Liver (tissue), 9 donors: ENCODE results near the gene SH3PXD2B. TPM values are rescaled to one million over a fixed set of nuclear protein-coding genes. Genes with fewer than 3 reads are reported as not detected.

Experiments
- DNase-seq: peaks from one replicate; pipeline ENCODE4 v3.0.0-alpha.2; 2017; ENCODE audit warnings: low spot score
- H3K27ac ChIP-seq, 2 donors: one replicate each; pipeline ENCODE4 v1.7.0; 2013; ENCODE audit warnings: inconsistent platforms in 2 of 2, low read length in 2 of 2, control low read depth in 1 of 2, low read depth in 1 of 2, mild to moderate bottlenecking in 1 of 2
- H3K27me3 ChIP-seq, 4 donors: one replicate each; pipeline versions ENCODE4 v1.6.1 to v1.7.0; 2013; ENCODE audit warnings: low read length in 3 of 4, inconsistent platforms in 1 of 4, mild to moderate bottlenecking in 1 of 4, moderate library complexity in 1 of 4; ENCODE audit not compliant: control insufficient read depth in 4 of 4, insufficient read depth in 4 of 4
- H3K36me3 ChIP-seq, 4 donors: one replicate each; pipeline versions ENCODE4 v1.6.1 to v1.7.0; 2013; ENCODE audit warnings: low read length in 3 of 4, mild to moderate bottlenecking in 3 of 4, low read depth in 1 of 4, moderate library complexity in 1 of 4; ENCODE audit not compliant: control insufficient read depth in 4 of 4, insufficient read depth in 3 of 4
- H3K4me1 ChIP-seq, 4 donors: one replicate each; pipeline versions ENCODE4 v1.6.1 to v1.7.0; 2013; ENCODE audit warnings: low read length in 3 of 4, mild to moderate bottlenecking in 3 of 4, moderate library complexity in 1 of 4; ENCODE audit not compliant: control insufficient read depth in 4 of 4, insufficient read depth in 4 of 4
- H3K4me3 ChIP-seq, 3 donors: one replicate each; pipeline versions ENCODE4 v1.6.1 to v1.7.0; 2013; ENCODE audit warnings: low read length in 3 of 3, control low read depth in 1 of 3, low read depth in 1 of 3, mild to moderate bottlenecking in 1 of 3
- H3K9ac ChIP-seq, 2 donors: one replicate each; pipeline ENCODE4 v1.7.0; 2013; ENCODE audit warnings: low read length in 2 of 2, mild to moderate bottlenecking in 2 of 2, moderate library complexity in 2 of 2, control low read depth in 1 of 2, low read depth in 1 of 2
- H3K9me3 ChIP-seq, 4 donors: one replicate each; pipeline versions ENCODE4 v1.6.1 to v1.7.0; 2013; ENCODE audit warnings: low read length in 3 of 4; ENCODE audit not compliant: control insufficient read depth in 4 of 4
- CTCF ChIP-seq: fragments of 150-350 bp; IDR thresholded peaks from 2 replicates; pipeline ENCODE4 v1.5.1; 2017; ENCODE audit warnings: improper control_type of control experiment, low read depth, low read length; ENCODE audit not compliant: missing input control
- EGR1 ChIP-seq, 2 donors: IDR thresholded peaks; 2 replicates each; pipeline ENCODE4 v1.6.1; 2016 to 2018; ENCODE audit warnings: antibody characterized with exemption in 2 of 2, low read depth in 2 of 2
- FOXA1 ChIP-seq: IDR thresholded peaks from 2 replicates; pipeline ENCODE4 v1.6.1; 2016; ENCODE audit warnings: antibody characterized with exemption
- FOXA2 ChIP-seq: IDR thresholded peaks from 2 replicates; pipeline ENCODE4 v1.6.1; 2016; ENCODE audit warnings: antibody characterized with exemption
- GABPA ChIP-seq, 2 donors: IDR thresholded peaks in 1 of 2; conservative IDR thresholded peaks in 1 of 2; 2 replicates each; pipeline ENCODE4 v1.6.1; 2016; ENCODE audit warnings: antibody characterized with exemption in 2 of 2, mild to moderate bottlenecking in 1 of 2, moderate library complexity in 1 of 2
- HNF4A ChIP-seq, 2 donors: conservative IDR thresholded peaks; 2 replicates each; pipeline ENCODE4 v1.6.1; 2016; ENCODE audit warnings: antibody characterized with exemption in 2 of 2, mild to moderate bottlenecking in 2 of 2
- HNF4G ChIP-seq: IDR thresholded peaks from 2 replicates; pipeline ENCODE4 v1.6.1; 2016; ENCODE audit warnings: antibody characterized with exemption
- JUND ChIP-seq, 2 donors: IDR thresholded peaks; 2 replicates each; pipeline ENCODE4 v1.6.1; 2016; ENCODE audit warnings: antibody characterized with exemption in 2 of 2
- MAX ChIP-seq: IDR thresholded peaks from 2 replicates; pipeline ENCODE4 v1.6.1; 2016; ENCODE audit warnings: antibody characterized with exemption
- NR2F2 ChIP-seq: IDR thresholded peaks from 2 replicates; pipeline ENCODE4 v1.6.1; 2016; ENCODE audit warnings: antibody characterized with exemption
- RAD21 ChIP-seq, 2 donors: IDR thresholded peaks; 2 replicates each; pipeline ENCODE4 v1.6.1; 2016; ENCODE audit warnings: antibody characterized with exemption in 2 of 2, mild to moderate bottlenecking in 2 of 2
- REST ChIP-seq: IDR thresholded peaks from 2 replicates; pipeline ENCODE4 v1.6.1; 2016; ENCODE audit warnings: antibody characterized with exemption, mild to moderate bottlenecking
- RXRA ChIP-seq, 2 donors: IDR thresholded peaks; 2 replicates each; pipeline ENCODE4 v1.6.1; 2017 to 2018; ENCODE audit warnings: antibody characterized with exemption in 2 of 2, mild to moderate bottlenecking in 1 of 2
- SP1 ChIP-seq: IDR thresholded peaks from 2 replicates; pipeline ENCODE4 v1.6.1; 2018; ENCODE audit warnings: antibody characterized with exemption, mild to moderate bottlenecking
- TAF1 ChIP-seq: conservative IDR thresholded peaks from 2 replicates; pipeline ENCODE4 v1.6.1; 2016; ENCODE audit warnings: antibody characterized with exemption, mild to moderate bottlenecking
- YY1 ChIP-seq: IDR thresholded peaks from 2 replicates; pipeline ENCODE4 v1.6.1; 2016; ENCODE audit warnings: antibody characterized with exemption, mild to moderate bottlenecking
- WGBS: extraction: QIAGEN DNeasy Blood & Tissue Kit; methylation state at CpG from one replicate; pipeline ENCODE4 v1.1.7; 2013; 5-methylcytosine and 5-hydroxymethylcytosine counted together
- polyA plus RNA-seq, 2 donors: library from polyadenylated mRNA; stranded (reverse) in 1 of 2; unstranded in 1 of 2; fragments of 200-250 nt in 1 of 2; fragments of >200 nt in 1 of 2; fragmentation: Nextera tagmentation in 1 of 2; extraction: Ambion mirVana in 1 of 2; gene quantifications; one replicate each; pipeline versions ENCODE4 v1.2.1 to v1.2.3, GENCODE V29; 2013 to 2015
- total RNA-seq, 2 donors: library from RNA; depleted of rRNA; stranded (reverse); fragments of >200 nt; gene quantifications; one replicate each; pipeline ENCODE4 v1.2.3, GENCODE V29; 2014
- TF ChIP-seq, protein P1 (sequence below): IDR thresholded peaks from 2 replicates; pipeline ENCODE4 v1.6.1; 2016; ENCODE audit warnings: antibody characterized with exemption
- TF ChIP-seq, protein P2 (sequence below): IDR thresholded peaks from 2 replicates; pipeline ENCODE4 v1.6.1; 2016; ENCODE audit warnings: antibody characterized with exemption
- donor health status: healthy.
- donor health status: healthy.
- donor health status: healthy.
- donor health status: healthy.
- donor health status: healthy.

SH3PXD2B gene
- total and polyA plus RNA-seq, 4 donors = 1.1 to 3.3 (median 2.2) TPM

- WGBS = 94% methylated on average over 2 of the region's 2 CpGs
- Histone ChIP-seq H3K27ac (no peak overlapping the region), H3K4me3 (no peak overlapping the region), H3K9ac (no peak overlapping the region), H3K27me3 (no peaks in the 10 kb centered on the region), H3K9me3 (no peaks in the 10 kb centered on the region), H3K36me3 (no peaks in the 10 kb centered on the region), H3K4me1 (no peaks in the 10 kb centered on the region)
- TF ChIP-seq SP1 (no peak), EGR1 (IDR thresholded peaks at IDR 0.05; ENCODE audit: low read depth in 2 of 2) (no peak), RXRA (IDR thresholded peaks at IDR 0.05) (no peak), YY1 (no peak), RAD21 (IDR thresholded peaks at IDR 0.05) (no peak), NR2F2 (no peak), REST (no peak), FOXA2 (no peak), GABPA (IDR thresholded peaks at IDR 0.05 in 1 of 2, conservative IDR thresholded peaks at IDR 0.05 in 1 of 2) (no peak), HNF4G (no peak), TAF1 (no peak), CTCF (no peak), JUND (IDR thresholded peaks at IDR 0.05) (no peak), HNF4A (conservative IDR thresholded peaks at IDR 0.05) (no peak), MAX (no peak), FOXA1 (no peak)
- TF ChIP-seq, protein P1, sequence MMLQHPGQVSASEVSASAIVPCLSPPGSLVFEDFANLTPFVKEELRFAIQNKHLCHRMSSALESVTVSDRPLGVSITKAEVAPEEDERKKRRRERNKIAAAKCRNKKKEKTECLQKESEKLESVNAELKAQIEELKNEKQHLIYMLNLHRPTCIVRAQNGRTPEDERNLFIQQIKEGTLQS = no peak
- TF ChIP-seq, protein P2, sequence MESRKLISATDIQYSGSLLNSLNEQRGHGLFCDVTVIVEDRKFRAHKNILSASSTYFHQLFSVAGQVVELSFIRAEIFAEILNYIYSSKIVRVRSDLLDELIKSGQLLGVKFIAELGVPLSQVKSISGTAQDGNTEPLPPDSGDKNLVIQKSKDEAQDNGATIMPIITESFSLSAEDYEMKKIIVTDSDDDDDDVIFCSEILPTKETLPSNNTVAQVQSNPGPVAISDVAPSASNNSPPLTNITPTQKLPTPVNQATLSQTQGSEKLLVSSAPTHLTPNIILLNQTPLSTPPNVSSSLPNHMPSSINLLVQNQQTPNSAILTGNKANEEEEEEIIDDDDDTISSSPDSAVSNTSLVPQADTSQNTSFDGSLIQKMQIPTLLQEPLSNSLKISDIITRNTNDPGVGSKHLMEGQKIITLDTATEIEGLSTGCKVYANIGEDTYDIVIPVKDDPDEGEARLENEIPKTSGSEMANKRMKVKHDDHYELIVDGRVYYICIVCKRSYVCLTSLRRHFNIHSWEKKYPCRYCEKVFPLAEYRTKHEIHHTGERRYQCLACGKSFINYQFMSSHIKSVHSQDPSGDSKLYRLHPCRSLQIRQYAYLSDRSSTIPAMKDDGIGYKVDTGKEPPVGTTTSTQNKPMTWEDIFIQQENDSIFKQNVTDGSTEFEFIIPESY = no peak
- DNase-seq = no peak
Observed at GRCh38 chr5:172430354-172430753, 24.0 kb downstream of the SH3PXD2B start.
